PFSK-1 (cell line): ENCODE measurements around the gene PIP4K2A.

ENCODE experiments used
- FOXP2 ChIP-seq: optimal IDR thresholded peaks from 2 replicates; pipeline ENCODE3; 2011; ENCODE audit warnings: borderline replicate concordance, control low read depth, inconsistent platforms; ENCODE audit not compliant: insufficient read depth; ENCODE audit errors: extremely low read length, extremely low read depth
- POLR2AphosphoS5 ChIP-seq: IDR thresholded peaks from 2 replicates; pipeline ENCODE4 v1.6.1; 2012; ENCODE audit warnings: low read depth, mild to moderate bottlenecking, control low read depth, low read length, moderate library complexity
- SIN3A ChIP-seq: IDR thresholded peaks from 2 replicates; pipeline ENCODE4 v1.6.1; 2012; ENCODE audit warnings: mild to moderate bottlenecking, low read length, moderate library complexity, borderline replicate concordance; ENCODE audit not compliant: insufficient read depth
- TAF1 ChIP-seq: IDR thresholded peaks from 2 replicates; pipeline ENCODE4 v1.6.1; 2012; ENCODE audit warnings: low read length, control low read depth, borderline replicate concordance; ENCODE audit not compliant: insufficient read depth
- TF ChIP-seq, protein P1 (sequence below), 2 experiments: IDR thresholded peaks; 2 replicates each; pipeline versions ENCODE4 v1.6.1 to v1.8.0; 2011 to 2012; ENCODE audit warnings: low read depth in 2 of 2, low read length in 2 of 2, control low read depth in 1 of 2, inconsistent platforms in 1 of 2, mild to moderate bottlenecking in 1 of 2, moderate library complexity in 1 of 2; ENCODE audit not compliant: insufficient read depth in 1 of 2

PIP4K2A gene

DNA sequence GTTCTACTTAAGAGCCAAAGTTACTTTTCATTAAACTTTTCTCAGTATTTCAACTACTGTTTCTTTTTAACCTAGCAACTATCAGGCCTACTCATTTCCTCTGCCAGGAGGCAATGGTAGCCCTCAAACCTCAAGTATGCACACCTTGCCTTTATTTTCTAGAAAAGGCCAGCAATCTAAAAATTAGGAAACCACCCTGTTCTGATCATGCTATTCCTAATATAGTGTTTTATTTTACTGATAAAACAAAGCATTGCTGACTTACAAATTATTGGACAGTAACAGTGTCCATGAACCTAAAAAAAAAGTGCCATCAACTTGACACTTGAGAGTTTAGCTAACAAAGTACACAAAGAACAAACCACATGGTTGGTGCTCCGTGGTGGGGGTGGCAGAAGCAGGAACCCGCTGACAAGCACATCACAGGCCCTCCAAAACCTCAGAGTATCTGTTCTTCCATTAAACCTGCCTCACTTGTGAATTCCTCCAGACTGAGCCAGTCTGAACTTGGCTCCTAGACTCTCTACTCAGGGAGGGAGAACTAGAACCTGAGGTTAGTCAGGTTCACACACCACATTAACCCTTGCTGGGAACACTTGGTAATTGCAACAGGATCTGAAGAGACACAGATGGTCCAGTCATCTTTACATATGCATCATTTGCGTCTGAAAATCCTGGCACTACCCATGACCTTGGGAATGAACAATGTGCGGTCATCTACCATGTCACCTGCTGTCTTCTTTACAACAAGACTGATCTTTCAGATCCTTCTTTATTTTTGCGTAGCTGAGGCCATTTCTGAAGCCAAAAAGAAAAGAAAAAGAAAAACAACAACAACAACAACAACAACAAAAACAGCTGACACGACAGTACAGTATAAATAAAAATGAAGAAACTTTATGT lies 31.9 kb downstream of the PIP4K2A start:
- TF ChIP-seq FOXP2 (no peak), TAF1 (no peak)

DNA sequence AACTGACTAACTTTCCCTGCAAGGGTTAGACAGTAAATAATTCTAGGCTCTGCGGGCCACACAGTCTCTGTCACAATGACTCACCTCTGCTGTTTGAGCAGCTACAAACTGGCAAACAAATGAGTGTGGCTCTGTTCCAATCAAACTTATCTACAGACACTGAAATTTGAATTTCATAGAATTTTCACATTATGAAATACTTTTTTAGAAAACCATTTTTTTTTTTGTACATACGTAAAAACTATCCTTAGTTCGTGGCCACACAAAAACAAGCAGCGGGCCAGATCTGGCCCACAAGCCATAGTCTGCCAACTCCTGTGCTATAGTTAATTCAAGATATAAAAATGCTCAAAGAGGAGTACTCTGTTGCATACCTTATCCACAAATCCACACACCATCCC lies 32.6 kb downstream of the PIP4K2A start:
- TF ChIP-seq SIN3A = no peak
- TF ChIP-seq, protein P1, sequence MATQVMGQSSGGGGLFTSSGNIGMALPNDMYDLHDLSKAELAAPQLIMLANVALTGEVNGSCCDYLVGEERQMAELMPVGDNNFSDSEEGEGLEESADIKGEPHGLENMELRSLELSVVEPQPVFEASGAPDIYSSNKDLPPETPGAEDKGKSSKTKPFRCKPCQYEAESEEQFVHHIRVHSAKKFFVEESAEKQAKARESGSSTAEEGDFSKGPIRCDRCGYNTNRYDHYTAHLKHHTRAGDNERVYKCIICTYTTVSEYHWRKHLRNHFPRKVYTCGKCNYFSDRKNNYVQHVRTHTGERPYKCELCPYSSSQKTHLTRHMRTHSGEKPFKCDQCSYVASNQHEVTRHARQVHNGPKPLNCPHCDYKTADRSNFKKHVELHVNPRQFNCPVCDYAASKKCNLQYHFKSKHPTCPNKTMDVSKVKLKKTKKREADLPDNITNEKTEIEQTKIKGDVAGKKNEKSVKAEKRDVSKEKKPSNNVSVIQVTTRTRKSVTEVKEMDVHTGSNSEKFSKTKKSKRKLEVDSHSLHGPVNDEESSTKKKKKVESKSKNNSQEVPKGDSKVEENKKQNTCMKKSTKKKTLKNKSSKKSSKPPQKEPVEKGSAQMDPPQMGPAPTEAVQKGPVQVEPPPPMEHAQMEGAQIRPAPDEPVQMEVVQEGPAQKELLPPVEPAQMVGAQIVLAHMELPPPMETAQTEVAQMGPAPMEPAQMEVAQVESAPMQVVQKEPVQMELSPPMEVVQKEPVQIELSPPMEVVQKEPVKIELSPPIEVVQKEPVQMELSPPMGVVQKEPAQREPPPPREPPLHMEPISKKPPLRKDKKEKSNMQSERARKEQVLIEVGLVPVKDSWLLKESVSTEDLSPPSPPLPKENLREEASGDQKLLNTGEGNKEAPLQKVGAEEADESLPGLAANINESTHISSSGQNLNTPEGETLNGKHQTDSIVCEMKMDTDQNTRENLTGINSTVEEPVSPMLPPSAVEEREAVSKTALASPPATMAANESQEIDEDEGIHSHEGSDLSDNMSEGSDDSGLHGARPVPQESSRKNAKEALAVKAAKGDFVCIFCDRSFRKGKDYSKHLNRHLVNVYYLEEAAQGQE (IDR thresholded peaks at IDR 0.05; ENCODE audit: insufficient read depth in 1 of 2, low read depth in 2 of 2, low read length in 2 of 2) = no peak
- no peak for TF ChIP-seq POLR2AphosphoS5
- no peak for TF ChIP-seq FOXP2

DNA sequence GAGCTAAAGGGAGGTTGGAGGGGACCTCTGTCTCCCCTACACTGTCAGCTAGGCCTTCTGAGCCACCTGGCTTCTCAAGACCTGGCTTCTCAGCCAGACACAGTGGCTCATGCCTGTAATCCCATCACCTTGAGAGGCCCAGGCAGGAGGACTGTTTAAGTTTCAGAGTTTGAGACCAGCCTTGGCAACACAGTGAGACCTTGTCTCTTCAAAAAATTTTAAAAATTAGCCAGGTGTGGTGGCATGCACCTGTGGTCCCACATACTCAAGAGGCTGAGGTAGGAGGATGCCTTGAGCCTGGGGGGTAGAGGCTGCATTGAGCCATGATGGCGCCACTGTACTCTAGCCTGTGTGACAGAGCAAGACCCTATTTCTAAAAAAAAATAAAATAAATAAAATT lies 33.1 kb downstream of the PIP4K2A start:
- no peak for TF ChIP-seq TAF1
- no peak for TF ChIP-seq SIN3A
- TF ChIP-seq, protein P1 (IDR thresholded peaks at IDR 0.05; ENCODE audit: insufficient read depth in 1 of 2, low read depth in 2 of 2, low read length in 2 of 2) = no peak
- no peak for TF ChIP-seq FOXP2
- TF ChIP-seq POLR2AphosphoS5 = no peak

DNA sequence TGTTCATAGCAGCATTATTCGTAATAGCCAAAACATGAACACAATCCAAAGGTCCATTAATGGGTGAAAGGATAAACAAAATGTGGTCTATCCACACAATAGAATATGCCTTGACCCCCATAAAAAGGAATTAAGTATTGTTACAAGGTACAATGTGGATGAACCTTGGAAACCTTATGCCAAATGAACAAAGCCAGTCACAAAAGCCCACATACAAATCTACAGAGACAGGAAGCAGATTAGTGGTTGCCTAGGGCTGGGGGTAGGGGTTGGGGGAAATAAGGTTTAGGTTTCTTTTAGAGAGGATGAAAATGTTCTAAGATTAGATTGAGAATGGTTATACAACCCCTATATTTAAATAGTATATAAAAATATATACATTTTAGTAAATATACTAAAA lies 34.8 kb downstream of the PIP4K2A start:
- TF ChIP-seq SIN3A (no peak), FOXP2 (no peak), POLR2AphosphoS5 (no peak), TAF1 (no peak)
- TF ChIP-seq, protein P1 (IDR thresholded peaks at IDR 0.05; ENCODE audit: insufficient read depth in 1 of 2, low read depth in 2 of 2, low read length in 2 of 2) = no peak

DNA sequence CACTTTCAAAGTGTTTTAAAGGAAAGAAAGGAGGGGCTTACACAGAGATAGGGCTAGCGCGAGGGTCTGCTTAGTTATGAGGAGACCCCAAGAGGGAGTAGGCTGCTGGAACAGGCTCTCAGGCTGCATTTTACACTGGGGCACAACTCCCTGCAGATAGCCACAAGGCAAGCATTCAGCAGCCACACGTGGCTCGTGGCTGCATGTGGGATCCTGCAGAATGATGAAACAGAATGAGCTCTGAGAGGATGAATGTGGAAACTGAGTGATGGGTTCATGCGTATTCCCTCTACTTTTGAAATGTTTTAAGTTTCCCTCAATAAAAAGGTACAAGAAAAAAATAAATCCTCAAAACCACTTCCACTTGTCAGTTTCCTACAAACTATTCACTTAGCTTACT lies 37.0 kb downstream of the PIP4K2A start:
- TF ChIP-seq POLR2AphosphoS5 (no peak), FOXP2 (no peak), SIN3A (no peak), TAF1 (no peak)
- TF ChIP-seq, protein P1 (IDR thresholded peaks at IDR 0.05; ENCODE audit: insufficient read depth in 1 of 2, low read depth in 2 of 2, low read length in 2 of 2) = no peak
